Body of pancreas (tissue), 4 donors: ENCODE data around the gene ADD1.

Experiments used
- POLR2A ChIP-seq, 3 donors: fragments of 450-650 bp; IDR thresholded peaks; one replicate each; pipeline ENCODE4 v1.6.1; 2016; ENCODE audit warnings: antibody characterized with exemption in 3 of 3, mild to moderate bottlenecking in 2 of 3
- TF ChIP-seq, protein P1 (sequence below), 7 experiments: fragments of 450-650 bp in 4 of 7; fragments of 200-600 bp in 3 of 7; sonication (generic) in 3 of 7; IDR thresholded peaks; one replicate each; pipeline ENCODE4 v1.5.1; 2016 to 2019; ENCODE audit warnings: antibody characterized with exemption in 7 of 7

DNA sequence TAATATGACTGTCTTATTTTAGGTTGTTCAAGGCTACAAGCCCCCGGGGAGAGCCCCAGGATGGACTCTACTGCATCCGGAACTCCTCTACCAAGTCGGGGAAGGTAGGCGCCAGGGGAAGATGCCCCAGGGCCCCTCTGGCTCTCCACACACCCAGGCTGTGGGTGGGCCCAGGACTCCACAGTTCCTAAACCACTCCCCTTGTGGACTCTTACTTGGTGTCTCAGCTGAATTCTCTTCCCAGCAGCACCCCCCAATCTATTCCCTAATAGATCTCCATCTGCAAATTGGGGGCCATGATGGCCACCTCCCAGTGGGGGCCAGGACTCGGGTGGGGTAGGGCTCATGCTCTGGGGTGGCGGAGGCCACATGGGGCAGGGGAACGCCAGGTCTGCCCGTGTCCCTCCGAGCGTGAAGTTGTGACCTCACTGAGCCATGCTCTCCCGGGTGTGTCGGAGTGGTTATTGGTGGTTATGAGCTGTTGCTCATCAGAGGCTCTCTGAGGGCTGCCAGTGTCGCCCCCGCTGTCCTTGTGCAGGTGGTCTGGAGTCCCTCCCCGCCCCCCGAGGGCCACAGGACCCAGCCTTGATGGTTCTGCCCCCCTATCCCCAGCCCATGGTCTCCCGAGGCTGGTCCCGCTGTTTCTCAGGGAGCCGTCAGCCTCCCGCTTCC lies 11.2 kb upstream of the ADD1 start:
- TF ChIP-seq, protein P1, sequence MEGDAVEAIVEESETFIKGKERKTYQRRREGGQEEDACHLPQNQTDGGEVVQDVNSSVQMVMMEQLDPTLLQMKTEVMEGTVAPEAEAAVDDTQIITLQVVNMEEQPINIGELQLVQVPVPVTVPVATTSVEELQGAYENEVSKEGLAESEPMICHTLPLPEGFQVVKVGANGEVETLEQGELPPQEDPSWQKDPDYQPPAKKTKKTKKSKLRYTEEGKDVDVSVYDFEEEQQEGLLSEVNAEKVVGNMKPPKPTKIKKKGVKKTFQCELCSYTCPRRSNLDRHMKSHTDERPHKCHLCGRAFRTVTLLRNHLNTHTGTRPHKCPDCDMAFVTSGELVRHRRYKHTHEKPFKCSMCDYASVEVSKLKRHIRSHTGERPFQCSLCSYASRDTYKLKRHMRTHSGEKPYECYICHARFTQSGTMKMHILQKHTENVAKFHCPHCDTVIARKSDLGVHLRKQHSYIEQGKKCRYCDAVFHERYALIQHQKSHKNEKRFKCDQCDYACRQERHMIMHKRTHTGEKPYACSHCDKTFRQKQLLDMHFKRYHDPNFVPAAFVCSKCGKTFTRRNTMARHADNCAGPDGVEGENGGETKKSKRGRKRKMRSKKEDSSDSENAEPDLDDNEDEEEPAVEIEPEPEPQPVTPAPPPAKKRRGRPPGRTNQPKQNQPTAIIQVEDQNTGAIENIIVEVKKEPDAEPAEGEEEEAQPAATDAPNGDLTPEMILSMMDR (IDR thresholded peaks at IDR 0.05): no peak
- TF ChIP-seq POLR2A (IDR thresholded peaks at IDR 0.05): no peak
